NCI-H2081 (cell line): ENCODE data around the gene CTNND2.
A peak's percentile ranks its signal among the peaks of the same experiment; 100 is the strongest.
"Not testable (repeated sequence)": the region's sequence is repeated elsewhere in the genome, so short reads cannot be mapped to it uniquely, and the experiment has no call there.

Experiments
- DNase-seq, 2 experiments: peaks; one replicate each; lab custom pipeline; 2025; lab: John Stamatoyannopoulos, UW

The CTNND2 gene

DNA sequence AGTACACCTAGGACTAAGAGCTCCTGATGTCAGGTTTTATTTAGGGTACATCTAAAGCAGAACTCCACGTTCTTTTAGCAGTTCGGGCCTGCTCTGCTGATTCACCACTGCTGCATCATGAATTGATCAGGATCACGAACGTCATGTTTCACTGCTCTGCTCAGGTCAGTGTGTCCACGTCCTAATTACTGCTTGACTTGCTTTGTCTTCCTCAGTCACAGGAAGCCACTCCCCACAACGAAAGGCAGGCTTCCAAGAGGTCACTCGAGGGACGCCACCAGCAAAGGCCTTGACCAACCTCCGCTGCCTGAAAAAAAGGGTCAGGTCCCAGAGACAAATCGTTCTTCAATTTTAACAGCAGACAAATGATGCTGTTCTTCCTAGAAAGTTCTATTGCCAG lies 40.3 kb downstream of the CTNND2 start:
- no peak for DNase-seq

DNA sequence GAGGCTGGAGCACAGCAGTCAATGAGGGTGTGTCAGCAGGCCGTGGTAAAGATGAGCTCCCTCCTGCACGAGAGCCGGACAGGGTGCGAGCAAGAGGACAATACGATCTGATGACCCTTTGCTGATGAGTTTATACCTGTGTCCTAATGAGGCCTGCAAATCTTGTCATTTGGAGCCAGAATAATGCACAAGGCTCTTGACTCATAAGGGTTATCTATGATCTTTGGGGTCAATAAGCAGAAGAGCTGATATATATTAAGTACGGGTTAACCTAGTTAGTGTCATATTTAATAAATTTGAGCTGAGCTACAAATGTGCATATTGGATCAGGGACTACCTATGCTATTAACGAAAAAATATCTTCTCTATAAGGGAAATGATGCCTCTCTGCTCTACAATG lies 46.9 kb downstream of the CTNND2 start:
- peak in 1 of 2 experiments; percentile 12 for DNase-seq

DNA sequence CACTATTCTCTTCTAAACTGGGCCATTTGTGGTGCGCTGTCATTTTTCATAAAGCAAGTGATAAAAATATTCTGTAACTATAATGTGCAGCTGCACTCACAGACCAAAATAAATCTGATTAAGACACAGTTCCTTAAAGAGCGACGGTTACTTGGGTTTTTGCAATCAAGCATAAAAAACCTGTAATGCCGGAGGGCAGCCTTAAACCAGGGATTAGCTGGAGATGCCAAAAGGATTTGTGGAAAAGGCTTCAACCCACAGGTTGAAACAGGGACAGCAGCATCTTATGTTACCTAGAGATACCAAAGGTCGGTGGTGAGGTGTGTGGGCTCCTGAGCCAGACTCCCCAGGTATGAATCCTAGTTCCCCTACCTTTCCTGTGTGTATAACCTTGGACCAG lies 49.3 kb downstream of the CTNND2 start:
- no peak for DNase-seq

DNA sequence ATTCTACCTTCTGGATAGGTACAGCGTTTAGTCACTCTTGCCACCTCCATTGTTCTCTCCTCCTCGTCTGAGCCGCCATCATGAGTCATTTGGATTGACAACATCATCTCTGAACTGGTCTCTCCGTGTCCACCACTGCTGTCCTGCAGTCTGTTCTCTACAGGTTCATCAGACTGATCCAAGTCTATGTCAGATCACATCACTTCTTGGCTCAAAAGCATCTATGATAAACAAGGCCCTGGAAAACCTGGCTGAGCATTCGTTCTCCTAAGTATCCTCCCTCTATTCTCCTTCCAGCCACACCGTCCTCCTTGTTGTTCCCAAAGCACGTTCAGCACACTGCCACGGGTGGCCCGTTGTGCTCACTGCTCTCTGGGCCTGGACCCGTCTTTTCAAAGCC lies 50.5 kb downstream of the CTNND2 start:
- DNase-seq: no peak

DNA sequence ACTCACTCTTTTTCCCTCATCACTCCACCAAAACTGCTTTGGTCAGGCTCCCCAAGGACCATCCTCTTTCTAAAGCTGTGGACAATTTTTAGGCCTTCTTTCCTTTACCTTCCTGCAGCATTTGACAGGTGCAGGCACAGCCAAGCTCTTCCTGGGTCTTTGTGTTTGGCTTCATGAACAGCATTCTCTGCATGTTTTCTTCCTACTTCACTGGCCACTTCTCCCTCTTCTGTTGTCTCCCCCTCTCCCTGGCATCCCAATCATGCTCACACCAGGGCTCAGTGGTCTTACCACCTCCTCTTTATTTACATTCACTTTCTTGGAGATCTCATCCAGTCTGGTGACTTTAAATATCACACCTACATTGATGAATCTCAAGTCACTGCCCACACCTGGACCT lies 51.1 kb downstream of the CTNND2 start:
- no peak for DNase-seq

DNA sequence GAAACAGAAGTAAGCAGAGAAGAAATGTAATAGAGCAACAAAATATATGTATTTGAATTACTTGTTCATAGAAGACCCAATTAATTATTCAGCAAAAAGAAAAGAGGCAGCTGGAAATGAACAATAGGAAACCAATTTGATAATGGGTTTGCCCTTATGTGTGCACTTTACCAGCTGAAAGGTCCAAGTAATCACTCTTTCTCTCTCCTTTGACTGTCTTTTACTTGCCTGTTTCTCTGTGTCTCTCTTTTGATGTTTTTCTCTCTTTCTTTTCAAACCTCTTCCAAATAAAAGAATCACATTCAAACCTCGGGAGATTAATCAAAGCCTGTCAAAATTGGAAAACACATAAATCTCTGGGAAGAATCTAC lies 51.5 kb downstream of the CTNND2 start:
- no peak for DNase-seq

DNA sequence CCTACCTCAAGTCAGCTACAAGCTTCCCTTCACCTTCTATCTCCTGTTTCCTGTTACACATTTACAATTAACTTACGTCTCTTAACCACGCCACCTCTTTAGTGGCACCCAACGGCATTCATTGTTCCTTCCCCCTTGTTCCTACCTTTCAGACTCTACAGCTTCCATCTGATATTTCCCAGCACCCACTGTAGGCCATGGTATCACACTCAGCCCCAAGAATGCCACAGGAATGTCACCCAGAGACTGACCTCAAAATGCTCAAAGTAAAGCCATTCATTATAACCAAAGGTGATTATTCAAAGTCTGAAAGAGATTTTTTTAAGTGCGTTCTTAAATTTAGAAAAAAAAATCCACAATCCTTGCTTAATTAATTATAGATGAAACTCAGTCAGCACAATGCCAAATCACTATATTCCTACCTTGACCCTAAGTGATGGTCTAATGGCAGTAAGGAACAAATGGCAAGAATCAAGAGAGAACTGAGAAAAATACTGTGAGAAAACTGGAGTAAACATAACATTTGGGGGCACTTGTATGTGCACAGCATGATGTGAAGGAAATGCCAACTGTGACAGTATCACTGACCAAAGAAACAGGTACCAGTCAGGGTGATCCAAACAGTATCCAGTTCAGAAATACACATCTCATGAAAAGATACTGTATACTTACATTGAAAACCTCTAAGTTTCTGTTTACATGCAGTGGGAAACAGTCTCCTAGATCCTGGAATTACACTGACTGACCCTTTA lies 52.1 kb downstream of the CTNND2 start:
- no peak for DNase-seq

DNA sequence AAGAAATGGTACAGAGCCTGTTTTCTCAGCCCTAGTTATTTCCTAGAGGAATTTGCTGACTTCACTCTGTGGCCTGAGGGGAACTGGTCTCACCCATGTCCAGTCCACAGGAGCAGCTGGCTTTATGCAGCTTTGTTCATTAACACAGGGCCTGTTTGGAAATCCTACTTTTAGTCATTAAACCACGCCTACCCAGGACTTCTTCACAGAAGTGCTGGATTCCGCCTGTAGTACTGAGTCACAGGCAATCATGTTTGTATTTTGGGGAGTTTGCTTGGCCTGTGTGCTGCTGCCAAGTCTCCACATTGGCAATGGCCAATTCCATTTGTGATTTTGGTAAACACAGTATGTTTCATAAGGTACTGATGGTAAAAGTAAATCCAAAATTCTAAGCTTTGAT lies 52.8 kb downstream of the CTNND2 start:
- DNase-seq: no peak

DNA sequence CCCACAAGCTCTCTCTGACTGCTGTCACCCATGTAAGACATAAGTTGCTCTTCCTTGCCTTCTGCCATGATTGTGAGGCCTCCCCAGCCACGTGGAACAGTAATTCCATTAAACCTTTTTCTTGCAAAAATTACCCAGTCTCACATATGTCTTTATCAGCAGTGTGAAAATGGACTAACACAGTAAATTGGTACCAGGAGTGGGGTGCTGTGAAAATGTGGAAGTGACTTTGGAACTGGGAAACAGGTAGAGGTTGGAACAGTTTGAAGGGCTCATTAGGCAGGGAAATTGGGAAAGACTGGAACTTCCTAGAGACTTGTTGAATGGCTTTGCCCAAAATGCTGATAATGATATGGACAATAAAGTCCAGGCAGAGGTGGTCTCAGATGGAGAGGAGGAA lies 75.7 kb downstream of the CTNND2 start:
- not testable (repeated sequence) for DNase-seq

DNA sequence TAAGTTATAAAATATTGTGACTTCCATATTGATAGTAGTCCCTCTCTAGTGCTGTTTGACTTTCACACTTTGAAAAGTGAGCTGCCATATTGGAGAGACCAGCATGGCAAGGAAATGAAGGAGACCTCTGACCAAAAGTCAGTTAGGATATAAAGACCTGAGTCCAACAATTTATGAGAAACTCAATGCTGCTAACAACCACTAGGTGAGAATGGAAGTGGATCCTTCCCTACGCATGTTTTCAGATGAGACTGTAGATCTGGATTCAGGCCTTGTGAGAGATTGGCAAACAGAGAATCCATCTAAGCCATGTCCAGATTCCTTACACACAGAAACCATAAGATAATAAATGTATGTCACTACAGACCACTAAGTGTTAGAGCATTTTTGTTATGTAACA lies 81.6 kb downstream of the CTNND2 start:
- DNase-seq: no peak

DNA sequence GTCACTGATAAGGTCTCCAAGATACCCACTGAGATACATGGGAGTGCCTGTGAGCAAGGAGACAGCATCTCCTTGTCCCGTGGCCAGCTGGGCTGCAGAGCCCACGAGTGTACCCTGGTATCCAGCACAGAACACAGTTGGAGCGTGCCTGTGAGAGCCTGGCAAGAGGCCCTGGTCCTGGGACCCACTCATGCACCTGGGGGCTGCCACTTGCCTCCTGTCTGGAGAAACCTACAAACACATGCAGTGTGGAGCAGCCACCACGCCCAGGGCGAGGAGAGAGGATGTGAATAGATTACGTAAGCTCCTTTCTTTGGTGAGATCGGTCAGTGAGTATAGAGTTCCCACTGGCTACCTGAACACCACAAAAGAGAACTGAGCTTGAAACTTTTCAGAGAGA lies 88.3 kb downstream of the CTNND2 start:
- DNase-seq: no peak

DNA sequence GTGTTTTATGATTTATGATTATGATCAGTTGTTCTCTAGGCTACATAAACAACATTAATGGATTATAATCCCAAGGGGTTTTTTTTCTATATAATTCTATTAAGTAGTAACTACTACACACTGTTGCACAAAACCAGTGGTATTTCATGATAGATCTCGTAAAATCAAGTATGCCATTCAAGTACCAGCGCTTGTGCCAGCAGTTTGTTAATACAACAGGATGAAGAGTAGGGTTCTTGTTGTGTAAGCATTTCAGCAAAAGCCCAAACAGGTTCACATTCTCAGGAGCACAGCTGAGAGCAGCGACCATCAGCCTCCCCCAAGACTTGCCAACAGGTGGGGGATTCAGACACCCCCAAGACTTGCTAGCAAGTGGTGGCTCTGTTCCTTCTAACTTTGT lies 88.8 kb downstream of the CTNND2 start:
- DNase-seq: no peak

DNA sequence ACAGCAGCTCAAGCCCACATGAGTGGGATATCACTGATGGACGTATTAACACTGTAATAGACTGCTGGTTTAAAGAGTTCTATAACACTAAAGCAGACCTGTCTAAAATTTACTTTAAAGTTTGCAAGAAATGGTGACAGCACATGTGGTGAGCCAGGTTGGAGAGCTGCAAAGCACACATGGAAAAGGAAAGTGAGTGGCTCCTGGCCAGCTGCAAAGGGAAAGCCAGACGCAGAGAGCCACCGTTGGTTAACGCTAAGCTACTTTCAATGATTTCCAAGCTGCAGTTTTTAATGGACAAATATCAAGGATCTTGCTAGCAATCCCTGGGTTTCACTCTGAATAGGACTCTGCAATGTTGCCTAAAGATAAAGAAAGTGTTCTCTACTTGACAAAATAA lies 89.9 kb downstream of the CTNND2 start:
- no peak for DNase-seq

DNA sequence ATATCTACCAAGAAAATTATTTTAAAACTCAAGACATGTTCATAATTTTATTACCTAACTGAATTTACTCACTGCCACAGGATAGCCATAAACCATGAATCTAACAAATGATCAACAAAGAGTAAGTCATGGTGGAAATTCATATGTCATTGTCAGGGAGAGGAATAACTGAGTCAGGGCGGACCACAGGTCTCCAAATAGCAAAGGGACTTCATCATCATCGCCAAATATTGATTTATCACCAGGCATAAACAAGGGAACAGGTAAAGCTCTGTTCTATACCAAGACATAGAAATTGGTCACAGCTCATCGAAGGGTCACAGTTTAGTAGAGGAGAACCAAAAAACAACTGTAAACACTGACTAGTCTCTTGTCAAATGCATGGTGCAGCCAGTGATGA lies 94.8 kb downstream of the CTNND2 start:
- DNase-seq: no peak

DNA sequence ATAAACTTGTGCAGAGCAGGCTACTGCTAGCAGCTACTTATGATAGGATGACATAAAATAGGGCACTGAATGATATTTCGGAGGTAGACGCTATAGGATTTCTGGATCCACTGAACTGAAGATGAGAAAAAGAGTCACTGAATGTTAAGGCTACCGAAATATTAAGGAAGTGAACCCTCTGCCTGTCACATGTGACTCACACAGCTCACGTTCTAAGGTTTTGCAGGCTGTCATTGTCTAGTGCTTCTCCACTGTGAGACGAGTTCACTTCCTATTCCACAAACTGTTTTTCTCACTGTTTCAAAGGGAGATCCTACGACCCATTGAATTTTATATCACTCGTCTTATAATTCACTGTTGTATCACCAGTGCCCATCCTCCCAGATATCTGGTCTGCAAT lies 100.8 kb downstream of the CTNND2 start:
- no peak for DNase-seq

DNA sequence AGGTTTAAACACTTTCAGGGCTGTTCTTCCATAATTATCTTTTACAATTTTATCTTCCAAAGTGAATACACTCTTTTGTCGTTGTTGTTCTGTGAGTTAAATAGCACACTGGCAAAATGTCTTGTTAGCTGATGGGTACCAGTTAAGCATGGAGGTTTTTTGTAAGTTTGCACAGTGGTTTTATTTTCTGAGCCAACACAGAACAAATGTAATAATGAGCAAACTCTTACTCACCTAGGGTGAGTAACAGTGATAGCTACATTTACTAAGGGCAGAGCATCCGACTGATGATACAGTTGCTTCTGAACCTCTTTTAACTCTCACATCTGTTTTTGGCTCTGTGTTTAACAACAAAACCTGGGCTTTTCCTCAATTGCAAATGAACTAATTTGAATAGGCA lies 103.2 kb downstream of the CTNND2 start:
- DNase-seq: no peak

DNA sequence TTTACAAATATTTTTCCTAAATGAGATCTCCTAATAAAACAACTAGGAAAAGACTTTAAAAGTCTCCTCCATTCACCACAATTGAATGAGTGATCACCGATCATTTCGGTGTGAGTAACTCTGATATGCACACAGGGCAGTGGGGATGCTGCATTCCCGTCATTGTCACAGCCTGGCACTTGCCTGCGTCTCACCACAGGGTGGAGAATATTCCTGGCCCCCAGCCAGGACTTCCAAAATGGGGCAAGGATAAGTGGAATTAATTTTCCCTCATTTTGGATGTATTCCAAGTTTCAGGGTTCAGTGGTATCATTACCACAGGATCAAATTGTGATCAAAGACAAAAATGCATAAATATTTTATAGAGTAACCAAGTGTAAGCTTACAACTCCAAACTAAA lies 107.1 kb downstream of the CTNND2 start:
- peak; percentile 93 to 96 for DNase-seq

DNA sequence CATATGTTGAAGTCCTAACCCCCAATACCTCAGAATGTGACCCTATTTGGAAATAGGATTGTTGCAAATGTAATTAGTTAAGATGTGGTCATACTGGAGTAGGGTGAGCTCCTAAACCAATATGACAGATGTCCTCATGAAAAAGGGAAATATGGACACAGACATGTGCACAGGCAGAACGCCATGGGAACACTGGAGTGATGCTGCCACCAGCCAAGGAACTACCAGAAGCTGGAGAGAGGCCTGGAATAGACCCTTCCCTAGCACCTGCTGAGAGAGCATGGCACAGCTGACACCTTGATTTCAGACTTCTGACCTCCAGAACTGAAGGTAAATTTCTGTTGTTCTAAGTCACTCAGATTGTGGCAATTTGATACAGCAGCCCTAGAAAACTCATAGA lies 110.8 kb downstream of the CTNND2 start:
- DNase-seq: no peak

DNA sequence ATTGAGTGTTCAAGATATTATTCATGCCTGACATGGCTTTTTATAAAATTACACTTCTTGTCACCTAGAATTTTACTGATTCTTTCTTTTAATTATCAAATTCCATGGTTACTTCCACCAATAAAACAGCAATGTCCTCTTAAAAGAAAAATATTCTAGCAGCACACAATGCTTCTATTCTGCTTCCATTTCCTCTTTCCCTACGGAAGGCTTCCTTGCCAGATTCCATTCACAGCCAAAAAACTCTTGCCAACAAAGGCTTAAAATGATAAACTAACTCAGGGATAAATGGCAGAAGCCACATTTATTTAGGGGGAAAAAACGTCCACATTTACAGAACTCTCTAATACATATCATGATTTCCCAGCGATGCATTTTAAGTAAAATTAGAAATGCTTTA lies 111.6 kb downstream of the CTNND2 start:
- no peak for DNase-seq

DNA sequence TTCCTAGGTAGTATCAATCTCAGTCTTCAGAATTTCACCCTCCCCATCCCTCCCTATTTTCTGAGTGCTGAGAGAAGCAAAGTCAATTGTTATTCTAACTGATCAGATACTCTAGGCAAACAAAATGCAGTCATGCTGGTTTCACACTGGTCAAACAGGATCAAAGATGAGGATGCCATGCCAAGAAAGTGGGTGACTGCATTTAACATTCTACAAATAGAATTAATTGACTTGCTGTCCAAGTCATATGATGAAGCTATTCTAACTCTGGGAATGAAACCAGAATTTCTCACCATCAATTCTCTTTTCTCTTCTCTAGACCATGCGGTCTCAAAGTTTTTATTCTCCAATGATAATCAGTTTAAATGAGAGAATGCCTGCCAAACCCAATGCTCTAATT lies 112.5 kb downstream of the CTNND2 start:
- peak in 1 of 2 experiments; percentile 39 for DNase-seq

DNA sequence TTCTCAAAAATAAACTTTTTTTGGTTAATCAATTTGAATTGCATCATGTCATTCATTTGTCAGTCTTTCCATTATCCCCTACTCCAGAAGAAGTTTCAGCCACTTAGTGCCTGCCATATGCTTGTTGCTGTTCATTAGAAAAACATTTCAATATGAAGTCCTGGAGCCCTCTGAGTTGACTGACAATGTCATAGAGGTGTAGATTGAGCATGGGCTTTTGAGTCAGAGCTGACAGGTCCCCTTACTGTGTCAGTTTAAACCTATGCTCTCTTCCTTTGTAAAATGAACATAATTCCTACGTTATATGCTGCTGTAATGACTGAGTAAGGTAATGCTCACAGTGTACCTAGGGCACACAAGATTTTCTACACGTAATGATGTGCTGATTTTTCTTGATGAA lies 114.0 kb downstream of the CTNND2 start:
- no peak for DNase-seq

DNA sequence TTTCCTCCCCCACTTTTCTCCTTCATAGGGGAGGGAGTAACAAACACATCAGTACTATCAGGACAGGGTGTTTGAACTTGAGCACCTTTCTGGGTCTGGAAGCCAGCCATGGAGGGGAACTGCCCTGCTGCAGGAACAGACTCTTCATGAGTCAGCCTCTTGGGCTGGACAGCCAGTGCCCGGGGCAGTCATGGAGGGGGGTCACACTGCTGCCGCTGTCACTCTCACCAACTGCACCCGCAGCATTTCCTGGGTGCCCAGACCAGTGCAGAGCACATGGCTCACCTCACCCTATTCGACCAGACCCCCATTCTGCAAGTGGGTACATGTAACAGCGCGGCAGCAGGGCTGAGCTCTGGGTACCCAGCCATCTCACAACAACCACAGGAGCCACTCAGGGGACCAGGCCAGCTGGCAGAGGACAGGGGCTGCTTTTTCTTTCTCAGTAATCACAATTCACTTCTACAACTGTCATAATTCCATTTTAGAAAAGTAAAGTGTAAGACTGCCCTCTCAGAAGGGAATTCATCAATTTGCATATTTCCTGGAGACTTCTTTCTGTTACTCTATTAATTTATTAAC lies 118.4 kb downstream of the CTNND2 start:
- DNase-seq: no peak

DNA sequence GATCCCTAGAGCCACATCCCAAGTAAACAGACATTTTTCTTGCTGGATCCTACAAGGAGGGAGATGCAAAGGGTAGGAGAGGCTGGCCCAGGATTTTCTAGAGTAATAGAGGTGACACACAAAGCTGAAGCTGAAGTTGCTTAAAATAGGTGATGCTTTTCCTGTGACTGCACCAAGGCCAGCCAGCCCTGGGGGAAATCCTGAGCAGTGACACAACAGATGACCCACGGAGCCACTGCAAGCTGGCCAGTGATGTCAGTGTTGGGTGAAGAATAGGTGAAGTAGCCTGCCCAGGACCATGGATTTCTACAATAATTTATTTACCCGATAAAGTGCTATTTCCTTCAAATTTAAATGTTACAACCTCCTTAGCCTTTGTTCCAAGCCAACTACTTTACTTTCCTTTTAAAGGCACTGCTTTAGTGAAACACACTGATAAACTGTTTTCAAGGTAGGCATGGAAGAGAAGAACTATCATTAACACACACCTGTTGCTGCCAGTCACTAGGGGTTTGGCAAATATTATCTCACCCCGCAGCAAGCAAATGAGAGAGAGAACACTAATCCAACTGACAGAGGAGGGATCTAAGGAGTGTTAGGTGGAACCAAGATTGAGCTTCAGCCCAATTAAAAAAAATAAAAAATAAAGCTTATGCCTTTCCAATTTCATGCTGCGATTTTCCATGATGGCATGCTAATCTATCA lies 123.5 kb downstream of the CTNND2 start:
- peak; percentile 18 to 19 for DNase-seq

DNA sequence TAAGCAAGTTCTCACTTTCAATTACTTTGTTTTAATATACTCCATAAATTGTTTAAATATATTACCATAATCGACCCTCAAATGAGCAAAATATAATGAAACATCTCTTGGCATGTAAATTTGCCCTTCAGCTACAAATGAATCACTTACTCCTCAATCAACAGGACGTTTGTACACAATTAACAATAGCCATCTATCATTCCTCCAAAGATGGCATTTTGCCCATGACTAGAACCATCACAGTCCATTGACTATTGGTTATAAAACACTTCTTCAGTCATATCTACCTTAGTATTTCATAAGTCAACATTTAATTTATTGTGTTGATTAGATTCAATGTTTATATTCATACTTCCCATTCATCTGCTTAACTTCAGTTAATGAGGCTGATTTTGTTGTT lies 127.2 kb downstream of the CTNND2 start:
- DNase-seq: peak in 1 of 2 experiments; percentile 51
